Activated CD4-positive, alpha-beta T cell treated with anti-CD3 and anti-CD28 coated beads, Interleukin-2, amount 50 U/mL, for 4 hours (primary cell): ENCODE data around the gene EEF1A2.

Source experiments
- DNase-seq, 2 experiments: peaks; one replicate each; pipeline ENCODE4 v3.0.0-alpha.2; 2020

The EEF1A2 gene

DNA sequence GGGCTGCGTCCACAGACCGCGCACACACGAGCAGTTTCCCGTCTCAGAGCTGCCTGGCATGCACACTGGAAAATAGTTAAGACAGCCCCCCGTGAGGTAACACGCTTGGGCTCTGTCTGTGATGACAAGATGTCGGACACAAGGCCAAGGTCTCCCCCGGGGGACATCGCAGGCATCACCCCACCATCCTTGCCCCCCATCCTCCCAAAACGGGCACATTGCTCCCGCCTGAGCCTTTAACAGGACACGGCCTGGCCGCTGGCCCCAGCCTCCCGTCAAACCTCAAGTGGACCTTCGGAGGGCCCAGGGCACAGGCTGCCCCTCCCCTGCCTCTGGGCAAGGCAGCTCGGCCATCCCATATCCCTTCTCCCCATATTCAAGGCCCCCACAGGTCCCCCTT, 32.0 kb downstream of the EEF1A2 start:
- DNase-seq = no peak

DNA sequence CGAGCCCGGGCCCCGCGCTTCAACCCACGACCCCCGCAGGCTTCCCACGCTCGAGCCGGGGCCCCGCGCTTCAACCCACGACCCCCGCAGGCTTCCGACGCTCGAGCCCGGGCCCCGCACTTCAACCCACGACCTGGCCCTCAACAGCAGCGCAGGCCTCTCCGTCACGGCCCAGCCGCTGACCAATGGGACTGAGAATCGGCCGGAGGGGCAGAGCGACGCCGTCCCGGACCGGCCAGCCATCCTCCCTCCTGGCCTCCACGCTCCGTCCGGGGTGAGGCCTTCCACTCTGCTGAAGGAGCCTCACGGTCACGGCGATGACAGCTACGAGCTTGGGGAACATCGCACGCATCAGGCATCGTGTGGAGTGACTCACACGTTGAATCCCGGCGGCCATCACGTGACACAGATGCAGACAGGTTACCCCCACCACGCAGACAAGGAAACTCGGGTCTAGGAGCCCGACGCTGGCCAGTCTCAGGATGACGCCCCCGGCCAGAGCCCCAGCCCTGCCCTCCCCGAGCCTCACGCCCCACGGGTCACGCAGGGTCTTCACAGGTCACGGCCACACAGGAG, 32.5 kb downstream of the EEF1A2 start:
- DNase-seq = no peak

DNA sequence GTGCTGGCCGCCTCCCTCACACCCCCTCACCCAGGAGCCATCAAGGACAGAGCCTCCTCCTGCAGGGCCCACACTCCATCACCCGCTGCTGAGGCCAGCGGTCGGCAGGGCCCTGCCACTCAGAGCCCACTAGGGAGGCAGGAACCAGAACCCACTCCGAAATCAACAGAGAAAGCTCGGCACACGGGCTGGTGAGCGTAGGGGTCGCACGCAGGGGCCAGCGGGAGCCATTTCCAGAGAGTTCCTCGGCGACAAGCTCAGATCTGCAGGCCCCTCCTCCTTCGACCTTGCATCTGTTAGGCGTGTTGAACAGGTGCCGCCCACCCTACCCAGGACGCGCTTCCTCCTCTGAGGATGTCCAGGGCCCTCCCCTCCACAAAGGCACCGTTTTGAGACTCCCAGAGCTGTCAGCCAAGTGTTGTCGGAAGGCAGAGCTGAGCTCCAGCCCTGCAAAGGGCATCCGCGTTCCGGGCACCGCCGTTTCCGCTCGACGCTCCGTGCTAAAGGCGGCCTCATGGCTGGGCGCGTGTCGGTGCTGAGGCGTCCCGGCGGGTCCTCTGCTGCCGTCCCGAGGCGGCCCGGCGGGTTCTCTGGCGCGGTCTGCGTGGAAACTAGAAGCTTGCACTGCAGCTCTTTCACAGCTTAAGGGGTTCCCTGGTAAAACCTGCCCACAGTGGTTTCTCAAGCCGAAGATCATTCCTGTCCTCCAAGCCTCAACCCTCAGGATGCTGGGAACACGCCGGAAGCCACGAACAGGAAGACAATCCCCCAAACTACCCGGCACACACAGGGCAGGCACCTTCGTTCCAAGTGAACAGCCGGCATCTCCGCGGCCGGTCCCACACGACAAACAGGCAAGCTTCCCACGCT, 33.3 kb downstream of the EEF1A2 start:
- no peak for DNase-seq

DNA sequence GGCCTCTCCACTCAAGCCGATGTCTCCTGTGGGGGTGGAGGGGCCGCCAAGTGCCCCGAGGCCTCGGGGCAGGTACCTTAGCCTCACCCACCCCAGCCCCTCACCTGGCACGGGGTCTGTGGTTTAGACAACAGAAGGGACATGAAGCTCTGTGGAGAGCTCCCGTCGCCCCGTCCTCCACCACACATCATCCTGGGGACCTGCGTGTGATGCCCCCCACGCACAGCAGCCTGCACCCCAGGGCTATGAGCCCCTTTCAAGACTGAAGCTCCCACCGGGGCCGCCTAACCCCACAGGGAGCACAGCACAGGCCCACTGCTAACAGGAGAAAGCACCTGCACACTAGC, 34.6 kb downstream of the EEF1A2 start:
- DNase-seq = no peak

DNA sequence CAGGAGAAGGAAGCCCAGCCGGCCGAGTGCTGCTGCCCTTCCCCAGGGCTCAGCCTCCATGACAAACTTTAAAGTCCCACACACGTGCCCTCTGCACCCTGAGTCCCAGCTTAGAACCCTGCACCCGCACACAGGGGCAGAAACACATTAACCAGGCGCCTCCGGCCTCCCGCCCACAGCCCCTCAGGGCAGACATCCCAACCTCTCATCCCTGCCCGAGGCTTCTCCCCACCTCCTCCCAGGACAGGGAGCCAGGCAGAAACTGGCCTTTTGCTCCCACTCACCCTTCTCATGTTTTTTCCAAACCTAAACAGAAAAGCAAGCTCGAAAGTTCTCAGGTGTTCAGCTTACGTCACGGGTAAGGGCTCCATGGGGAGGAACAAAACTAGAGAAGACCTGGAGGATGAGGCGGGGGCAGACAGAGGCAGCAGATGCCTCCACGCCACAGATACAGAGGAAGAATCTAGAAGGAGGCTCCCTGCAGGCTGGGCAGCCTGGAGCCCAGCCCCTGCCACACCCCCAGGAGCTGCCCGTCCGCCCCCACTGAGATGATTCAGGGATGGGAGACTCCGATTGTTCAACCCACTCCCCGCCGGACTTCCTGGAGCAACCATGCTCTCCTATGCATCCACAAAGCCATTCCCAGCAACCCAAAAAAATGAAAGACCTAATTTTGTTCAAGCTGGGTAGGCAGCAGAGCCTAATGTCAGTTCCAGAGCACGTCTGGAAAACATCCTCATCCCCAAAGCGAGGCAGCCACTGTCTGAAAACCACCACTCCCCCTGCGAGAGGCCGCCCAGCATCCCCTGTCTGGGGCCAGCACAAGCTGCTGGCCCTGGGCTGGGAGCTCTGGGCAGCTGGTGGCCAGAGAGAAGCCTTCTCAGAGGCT, 35.2 kb downstream of the EEF1A2 start:
- DNase-seq = no peak

DNA sequence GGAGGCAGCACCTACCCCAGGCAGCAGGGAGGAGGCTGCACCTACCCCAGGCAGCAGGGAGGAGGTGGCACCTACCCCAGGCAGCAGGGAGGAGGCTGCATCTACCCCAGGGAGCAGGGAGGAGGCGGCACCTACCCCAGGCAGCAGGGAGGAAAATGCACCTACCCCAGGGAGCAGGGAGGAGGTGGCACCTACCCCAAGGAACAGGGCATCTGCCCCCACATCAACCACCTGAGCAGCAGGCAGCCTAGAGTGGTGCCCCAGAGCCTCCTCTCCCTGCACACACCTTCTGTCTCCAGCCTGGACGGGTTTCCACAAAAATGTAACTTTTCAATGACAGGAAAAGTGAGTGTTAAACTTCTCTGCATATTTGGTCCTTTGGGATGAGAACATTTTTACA, 36.6 kb downstream of the EEF1A2 start:
- no peak for DNase-seq

DNA sequence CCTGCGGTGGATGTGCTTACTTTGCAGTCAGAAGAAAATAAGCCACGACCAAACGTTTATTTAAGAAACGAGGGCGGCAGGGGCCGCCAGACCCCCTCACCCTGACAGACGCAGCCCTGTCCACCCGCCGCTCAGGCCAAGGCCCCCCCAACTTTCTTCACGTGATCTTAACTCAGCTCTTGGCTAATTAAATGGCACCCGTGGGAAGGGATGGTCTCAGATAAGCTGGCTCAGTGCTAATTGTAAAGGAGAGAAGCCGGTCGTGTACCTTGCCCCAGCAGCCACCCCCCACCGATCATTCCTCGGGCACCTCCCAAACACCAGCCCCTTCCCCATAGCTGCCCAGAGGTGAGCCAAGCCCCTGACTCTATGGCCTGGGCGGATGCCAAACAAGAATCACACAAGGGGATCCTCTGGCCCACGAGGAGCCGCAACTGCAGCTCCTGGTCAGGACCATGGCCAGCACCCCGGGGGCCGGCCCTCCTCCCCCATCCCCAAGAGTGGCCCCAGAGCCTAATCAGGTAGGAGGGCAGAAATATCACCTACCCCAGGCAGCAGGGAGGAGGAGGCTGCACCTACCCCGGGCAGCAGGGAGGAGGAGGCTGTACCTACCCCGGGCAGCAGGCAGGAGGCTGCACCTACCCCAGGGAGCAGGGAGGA, 37.6 kb downstream of the EEF1A2 start:
- peak in 1 of 2 experiments; percentile 11 for DNase-seq

DNA sequence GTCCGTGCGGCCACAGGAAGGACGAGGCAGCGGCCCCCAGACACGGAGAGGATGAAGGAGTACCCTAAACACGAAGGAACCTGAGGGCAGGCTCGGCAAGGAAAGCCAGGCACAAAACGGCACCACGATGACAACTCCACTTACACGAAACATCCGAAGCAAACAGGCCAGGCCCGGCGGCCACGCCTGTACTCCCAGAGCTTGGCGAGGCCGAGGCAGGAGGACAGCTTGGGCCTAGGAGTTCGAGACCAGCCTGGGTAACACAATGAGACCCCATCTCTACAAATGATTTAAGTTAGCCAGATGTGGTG, 39.9 kb downstream of the EEF1A2 start:
- no peak for DNase-seq

DNA sequence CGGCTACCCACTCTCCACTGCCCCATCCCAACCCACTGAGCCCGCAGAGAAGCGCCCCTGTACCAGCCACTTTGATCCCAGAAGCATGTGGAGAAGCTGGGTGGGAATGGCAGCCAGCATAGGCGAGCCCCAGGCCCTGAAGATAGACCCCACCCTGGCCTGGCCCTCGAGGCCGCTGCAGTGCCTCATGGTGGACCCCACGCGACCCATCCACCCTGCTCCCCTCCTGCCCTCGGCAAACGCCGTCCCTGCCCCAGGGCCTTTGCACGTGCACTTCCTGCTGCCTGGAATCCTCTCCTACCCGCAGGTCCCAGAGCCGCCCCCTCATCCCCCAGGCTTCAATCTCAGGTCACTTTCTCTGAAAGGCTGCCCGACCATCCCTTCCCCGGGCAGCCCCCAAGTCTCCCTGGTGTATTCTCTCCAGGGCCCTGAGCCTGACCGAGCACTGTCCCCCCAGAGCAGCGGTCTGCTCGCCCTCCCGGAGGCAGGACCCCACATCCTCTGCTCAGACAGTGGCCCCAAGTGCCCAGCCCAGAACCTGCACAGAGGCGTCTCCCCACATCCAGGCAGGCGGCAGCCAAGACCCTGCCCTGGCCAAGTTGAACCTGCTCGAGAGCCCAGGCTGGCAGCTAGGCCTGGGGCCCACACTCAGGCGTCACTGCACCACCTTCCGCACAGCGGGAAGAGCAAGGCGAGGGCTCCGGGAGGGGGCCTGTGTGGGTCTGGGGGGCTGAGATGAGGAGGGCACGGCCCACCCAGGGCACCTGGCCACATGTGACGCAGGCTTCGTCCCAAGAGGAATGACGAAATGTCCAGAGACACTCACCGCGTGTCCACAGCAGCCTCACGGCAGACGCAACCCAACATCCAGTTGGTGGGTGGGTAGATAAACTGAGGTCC, 40.5 kb downstream of the EEF1A2 start:
- no peak for DNase-seq

DNA sequence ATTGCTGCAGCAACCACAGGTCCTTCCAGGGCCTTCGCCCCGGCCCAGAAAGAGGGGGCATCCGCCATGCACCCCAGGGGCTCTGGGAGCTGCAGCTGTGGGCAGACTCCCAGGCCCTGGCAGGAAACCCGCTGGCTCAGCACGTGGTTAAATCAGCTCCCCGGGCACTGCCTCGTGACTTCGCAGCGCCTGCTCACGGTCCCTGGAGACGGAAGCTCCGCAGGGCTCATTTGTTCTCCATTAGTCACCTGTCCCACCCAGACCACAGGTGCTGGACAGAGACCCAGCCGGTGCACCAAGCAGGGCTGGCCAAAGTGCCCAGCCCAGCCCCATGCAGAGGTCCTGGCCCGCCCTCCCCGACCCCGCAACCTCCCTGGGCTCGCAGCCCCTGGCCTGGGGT, 41.1 kb downstream of the EEF1A2 start:
- no peak for DNase-seq

DNA sequence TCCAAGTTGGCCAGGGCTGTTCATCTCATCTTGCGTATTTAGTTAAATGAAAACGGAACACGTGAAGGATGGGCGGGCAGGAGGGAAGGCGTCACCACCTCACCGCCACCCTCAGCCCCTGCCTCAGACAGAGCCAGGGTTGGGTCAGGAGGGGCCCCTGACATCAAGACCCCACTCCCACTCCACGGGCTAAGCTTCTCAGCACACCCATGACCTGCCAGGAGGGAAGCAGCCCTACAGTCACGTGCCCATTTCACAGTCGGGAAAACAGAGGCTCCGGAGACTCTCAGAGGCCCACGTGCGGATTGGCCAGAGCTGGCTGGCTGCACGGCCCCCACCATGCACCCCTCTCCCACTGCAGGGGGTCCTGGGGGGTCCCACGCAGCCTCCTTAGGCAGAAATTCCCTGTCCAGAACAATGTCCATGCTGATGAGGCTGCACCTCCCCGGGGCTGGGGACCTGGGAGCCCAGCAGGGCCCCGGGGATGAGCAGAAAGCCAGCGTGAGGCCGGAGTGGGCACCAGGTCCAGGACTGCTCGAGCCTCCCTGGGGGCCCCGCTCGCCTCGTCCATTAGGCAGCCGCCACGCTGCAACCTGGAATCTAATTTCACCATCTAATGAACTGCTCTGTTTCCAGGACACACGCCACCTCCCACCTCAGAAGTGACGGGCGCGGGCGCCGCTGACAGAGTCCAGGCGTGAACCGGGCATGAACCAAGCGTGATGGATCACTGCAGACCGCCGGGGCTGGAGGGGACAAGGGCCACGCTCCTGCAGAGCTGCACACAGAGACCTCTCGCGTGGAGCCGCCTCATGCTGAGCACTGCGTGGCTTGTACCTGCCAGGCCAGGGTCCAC, 42.2 kb downstream of the EEF1A2 start:
- DNase-seq = no peak

DNA sequence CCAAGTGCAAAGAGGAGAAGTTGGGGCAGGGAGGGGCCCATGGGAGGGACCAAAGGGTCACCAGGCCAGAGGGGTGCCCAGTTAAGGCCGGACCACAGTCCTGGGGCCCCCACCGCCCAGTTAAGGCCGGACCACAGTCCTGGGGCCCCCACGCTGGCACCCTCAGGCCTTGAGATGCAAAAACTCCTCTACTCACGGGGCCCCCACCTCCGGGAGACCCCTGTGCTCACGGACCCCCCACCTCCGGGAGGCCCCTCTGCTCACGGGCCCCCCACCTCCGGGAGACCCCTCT, 43.4 kb downstream of the EEF1A2 start:
- DNase-seq = no peak

DNA sequence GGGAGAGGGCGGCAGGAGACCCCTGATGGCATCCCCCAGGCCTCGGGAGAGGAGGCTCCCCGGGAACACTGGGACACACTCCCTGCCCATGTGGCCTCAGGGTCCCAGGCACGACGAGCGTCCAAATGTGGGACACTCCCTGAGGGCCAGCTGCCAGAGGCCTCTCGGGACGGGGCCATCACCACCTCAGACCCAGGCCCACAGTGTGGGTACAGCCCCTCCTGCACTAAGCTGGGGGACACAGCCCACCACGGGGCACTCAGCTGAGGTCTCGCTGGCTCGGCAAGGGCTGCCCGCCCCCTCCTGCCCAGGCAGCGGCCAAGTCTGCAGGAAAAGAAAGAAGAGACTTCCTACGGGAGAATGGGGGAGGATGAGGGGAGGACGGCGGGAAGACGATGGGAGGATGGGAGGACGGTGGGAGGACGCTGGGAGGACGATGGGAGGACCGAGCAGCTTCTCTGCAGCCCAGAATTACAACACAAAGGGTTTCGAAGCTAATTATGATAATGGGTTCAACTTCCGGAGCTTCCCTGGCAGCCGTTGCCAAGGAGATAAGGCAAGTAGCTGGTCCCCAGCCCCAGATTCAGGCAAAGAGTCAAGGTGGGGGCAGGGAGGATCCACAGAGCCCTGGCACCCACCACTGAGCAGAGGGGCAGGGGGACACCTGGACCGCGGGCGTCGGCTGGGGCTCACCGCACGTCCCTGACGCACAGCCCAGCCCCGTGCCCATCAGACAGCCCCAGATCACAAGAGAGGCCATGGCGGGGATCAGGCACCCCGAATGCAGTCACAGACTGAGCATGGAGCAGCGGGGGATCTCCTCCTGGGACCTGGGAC, 43.9 kb downstream of the EEF1A2 start:
- no peak for DNase-seq

DNA sequence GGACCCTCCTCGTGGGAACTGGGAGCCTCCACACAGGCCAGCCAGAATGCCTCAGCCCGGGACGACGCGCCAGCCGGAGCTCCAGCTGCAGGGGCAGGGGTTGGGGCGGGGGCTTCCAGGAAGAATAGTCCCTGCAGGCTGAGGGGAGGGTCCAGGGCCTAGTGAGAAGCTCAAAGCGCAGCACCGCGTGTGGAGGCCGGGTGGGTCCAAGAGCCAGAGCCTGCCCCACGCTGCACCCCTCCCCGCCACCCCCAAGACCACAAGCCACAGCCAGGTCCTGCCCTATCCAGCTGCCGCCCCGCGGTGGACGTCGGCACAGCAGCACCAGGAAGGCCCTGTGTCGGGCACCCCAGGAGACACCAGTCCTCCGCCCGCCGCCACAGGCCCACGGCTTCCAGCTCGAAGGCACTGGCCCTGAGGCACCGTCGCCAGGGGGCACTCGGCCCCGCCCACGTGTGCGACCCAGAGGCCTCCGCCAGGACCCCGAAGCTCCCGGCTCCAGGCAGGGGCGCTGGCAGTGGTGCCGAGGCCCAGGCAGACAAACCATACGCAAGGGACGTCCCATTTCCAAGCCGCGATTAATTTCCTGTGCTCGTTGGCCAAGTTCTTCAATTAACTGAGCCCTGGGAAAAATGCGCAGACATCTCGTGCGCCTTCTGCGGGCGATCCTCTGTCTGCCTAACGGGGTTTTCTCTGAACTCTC, 45.9 kb downstream of the EEF1A2 start:
- peak in 1 of 2 experiments; percentile 15 for DNase-seq

DNA sequence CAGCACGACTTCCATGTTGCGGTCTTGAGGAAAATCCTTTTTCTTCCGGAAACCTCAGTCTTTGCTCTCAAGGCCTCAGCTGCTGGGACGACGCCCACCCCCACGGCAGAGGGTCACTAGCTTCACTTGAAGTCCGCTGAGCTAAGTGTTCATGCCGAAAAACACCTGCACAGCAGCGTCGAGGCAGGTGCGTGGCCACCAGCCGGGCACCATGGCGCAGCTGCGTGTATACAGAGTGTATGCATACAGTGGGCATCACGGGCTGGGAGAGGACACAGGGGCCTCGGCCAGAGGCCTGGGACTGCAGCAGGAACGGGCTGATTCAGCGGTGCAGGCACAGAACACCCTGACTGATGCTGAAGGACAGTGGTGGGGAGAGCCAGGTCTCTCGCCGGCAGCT, 46.5 kb downstream of the EEF1A2 start:
- no peak for DNase-seq

DNA sequence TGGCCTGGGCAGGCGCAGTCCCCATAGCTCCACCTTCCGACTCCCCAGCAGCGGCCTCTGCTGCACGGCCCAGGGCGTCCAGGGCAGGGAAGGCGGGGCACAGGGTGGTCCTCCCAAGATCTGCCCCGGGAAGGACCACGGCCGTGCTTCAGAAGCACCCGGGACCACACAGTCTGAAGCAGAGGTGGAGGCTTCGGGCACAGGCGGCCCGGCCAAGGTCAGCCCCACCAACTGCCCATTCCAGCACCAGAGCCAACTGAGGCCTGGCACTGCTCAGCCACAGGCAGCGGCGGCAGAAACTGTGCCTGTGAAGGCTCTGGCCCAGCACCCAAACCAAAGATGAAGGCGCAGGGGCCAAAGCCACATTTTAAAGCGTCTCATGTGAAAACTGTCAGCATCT, 47.1 kb downstream of the EEF1A2 start:
- DNase-seq = no peak

DNA sequence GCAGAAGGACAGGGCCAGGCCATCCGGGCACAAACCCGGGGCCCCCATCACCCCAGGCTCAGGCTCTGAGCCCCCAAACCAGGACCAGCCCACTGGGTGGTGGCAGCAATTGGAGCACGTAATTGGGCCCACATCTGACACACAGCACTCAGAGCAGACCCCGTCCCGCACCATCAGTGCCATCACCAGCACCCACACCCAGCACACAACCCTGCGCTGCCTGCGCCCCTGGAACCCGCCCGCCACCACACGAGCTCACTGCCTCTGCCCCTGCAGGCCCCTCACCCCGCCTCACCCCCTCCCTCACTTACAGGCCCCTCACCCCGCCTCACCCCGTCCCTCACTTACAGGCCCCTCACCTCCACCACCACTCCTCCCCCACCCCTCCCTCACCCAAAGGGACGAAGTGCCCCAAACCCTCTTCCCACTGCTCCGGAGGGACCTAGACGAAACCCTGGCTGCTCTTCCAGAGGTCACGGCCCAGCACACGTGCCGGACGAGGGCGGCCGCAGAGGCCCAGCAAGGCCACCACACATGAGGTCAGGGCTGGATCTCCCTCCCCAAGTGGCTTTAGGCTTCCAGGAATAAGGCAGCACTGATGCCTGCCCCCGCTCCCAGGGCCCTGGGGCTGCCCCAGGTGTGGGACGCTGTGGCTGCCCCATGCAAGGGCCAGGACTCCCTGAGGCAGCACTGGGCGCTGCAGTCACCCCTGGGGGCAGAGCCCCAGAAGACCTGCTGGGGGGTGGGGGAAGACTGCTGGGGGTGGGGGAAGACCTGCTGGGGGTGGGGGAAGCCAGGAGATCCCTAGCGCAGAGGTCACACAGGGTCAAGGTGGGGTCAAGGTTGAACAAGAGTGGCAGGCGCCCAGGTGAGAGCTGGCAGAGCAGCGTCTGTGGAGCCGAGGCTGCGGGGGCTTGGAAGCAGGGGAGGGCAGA, 48.8 kb downstream of the EEF1A2 start:
- no peak for DNase-seq

DNA sequence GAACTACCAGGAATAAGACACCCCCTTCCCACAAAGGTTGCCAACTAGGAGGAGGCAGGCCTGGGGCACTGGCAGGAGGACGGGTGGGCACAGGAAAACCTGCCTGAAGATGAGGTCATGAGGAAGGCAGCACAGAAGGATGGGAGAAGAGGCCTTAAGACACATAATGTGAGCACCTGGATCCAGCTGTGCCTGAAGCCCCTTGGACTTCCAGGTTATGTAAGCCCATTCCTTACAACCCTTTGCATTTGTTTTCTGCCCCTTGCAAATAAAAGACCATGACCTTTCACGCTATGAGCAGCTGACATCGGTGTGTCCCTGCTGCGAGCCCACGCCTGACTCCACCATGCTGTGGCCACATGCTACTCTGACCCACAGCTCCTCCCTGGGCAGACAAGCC, 49.9 kb downstream of the EEF1A2 start:
- no peak for DNase-seq

DNA sequence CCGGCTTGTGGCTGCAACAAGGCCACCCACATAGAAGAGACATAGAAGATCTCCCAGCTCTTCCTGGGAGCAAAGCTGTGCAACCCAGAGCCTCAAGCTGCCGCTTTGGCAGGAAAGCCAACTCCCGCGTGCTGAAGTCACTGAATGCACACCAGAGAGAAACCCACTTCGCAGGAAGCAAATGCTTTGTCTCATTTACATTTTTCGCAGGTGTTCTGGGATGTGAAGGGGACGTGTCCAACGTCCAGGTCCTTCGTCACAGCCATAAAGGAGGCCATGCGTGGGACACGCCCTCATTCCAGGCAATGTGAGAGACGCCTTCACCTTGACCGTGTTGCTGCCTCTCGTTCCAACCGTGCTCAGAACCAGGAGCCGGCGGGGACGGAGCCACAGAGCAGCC, 50.9 kb downstream of the EEF1A2 start:
- DNase-seq = no peak
